GM19452 (cell line): ENCODE results near the gene SREK1IP1.
A peak's percentile ranks its signal among the peaks of the same experiment; 100 is the strongest.

Experiments
- ATAC-seq: cut with Tn5 transposase; IDR thresholded peaks from one replicate; pipeline ENCODE4 v1.9.1; 2021; ENCODE audit not compliant: unreplicated experiment

The SREK1IP1 gene

GRCh38 chr5:64768358-64769312 lies at the start of gene SREK1IP1, which contains the start of gene CWC27:
TSS of gene SREK1IP1 (minus strand) at chr5:64768691. CDS start at chr5:64768517, 174 bp downstream.
TSS of gene CWC27 (plus strand) at chr5:64768930. CDS start at chr5:64769147, 217 bp downstream.
- ATAC-seq: peak; percentile 96

- ATAC-seq: no peak
These were observed 49.8 kb upstream of the SREK1IP1 start for GRCh38 chr5:64818245-64818644.

- ATAC-seq: peak; percentile 96
These were observed 45.6 kb upstream of the SREK1IP1 start for GRCh38 chr5:64814073-64814472.

- no peak for ATAC-seq
These were observed 42.7 kb upstream of the SREK1IP1 start for GRCh38 chr5:64811050-64811640.

GRCh38 chr5:64807520-64807919 lies 39.0 kb upstream of the SREK1IP1 start:
- no peak for ATAC-seq

GRCh38 chr5:64806537-64806936 lies 38.0 kb upstream of the SREK1IP1 start:
- ATAC-seq: no peak

- ATAC-seq: no peak
These were observed 32.4 kb upstream of the SREK1IP1 start for GRCh38 chr5:64800926-64801325.

GRCh38 chr5:64796301-64796700 lies 27.8 kb upstream of the SREK1IP1 start:
- no peak for ATAC-seq

- no peak for ATAC-seq
These were observed 25.7 kb upstream of the SREK1IP1 start for GRCh38 chr5:64794053-64794770.

GRCh38 chr5:64792469-64792868 lies 24.0 kb upstream of the SREK1IP1 start:
- ATAC-seq: no peak

- no peak for ATAC-seq
These were observed 21.7 kb upstream of the SREK1IP1 start for GRCh38 chr5:64790210-64790609.

GRCh38 chr5:64789457-64789856 lies 21.0 kb upstream of the SREK1IP1 start:
- no peak for ATAC-seq

GRCh38 chr5:64788156-64788555 lies 19.7 kb upstream of the SREK1IP1 start:
- ATAC-seq: no peak

- ATAC-seq: no peak
These were observed 17.9 kb upstream of the SREK1IP1 start for GRCh38 chr5:64786372-64786771.

GRCh38 chr5:64784451-64785025 lies 16.0 kb upstream of the SREK1IP1 start:
- ATAC-seq: peak; percentile 84

- no peak for ATAC-seq
These were observed 6.8 kb upstream of the SREK1IP1 start for GRCh38 chr5:64775291-64775690.

- peak; percentile 30 for ATAC-seq
These were observed 5.0 kb upstream of the SREK1IP1 start for GRCh38 chr5:64773533-64773932.

- no peak for ATAC-seq
These were observed 3.2 kb upstream of the SREK1IP1 start for GRCh38 chr5:64771736-64772135.

- ATAC-seq: no peak
These were observed 1.4 kb upstream of the SREK1IP1 start for GRCh38 chr5:64769855-64770254.

- peak; percentile 7 for ATAC-seq
These were observed 533 bp downstream of the SREK1IP1 start for GRCh38 chr5:64767959-64768357.

GRCh38 chr5:64766941-64767340 lies 1.6 kb downstream of the SREK1IP1 start:
- no peak for ATAC-seq
